Stimulated activated CD8-positive, alpha-beta memory T cell treated with anti-CD3 and anti-CD28 coated beads, Interleukin-2, amount 100 ng/mL, for 1 hour (primary cell): ENCODE data around the gene CDH4.
"Not testable (repeated sequence)": the region's sequence is repeated elsewhere in the genome, so short reads cannot be mapped to it uniquely, and the experiment has no call there.

ENCODE experiments used
- DNase-seq, 2 donors: peaks; one replicate each; pipeline ENCODE4 v3.0.0-alpha.2; 2020; ENCODE audit warnings: low read depth in 2 of 2

Gene CDH4

DNA sequence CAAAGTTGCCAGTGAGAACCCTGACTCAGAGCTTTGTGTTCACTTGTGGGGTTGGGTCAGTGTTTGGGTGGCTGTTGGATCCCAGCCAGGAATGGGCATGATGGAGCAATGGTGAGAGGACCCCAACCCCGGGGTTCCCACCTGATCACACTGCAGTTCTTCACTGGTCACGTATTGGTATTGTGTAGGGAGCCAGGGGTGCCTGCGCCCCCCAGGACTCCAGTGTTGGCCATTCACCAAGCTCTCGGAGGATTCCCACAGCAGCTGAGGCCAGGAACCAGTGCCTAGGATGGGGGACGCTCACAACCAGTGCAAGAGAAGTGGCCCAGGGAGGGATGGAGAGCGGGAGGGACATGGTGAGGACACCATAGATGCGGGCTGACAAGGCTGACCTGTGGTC is 207.2 kb downstream of the CDH4 start:
- no peak for DNase-seq

- no peak for DNase-seq
These were observed 207.6 kb downstream of the CDH4 start for GRCh38 chr20:61459705-61460104.

DNA sequence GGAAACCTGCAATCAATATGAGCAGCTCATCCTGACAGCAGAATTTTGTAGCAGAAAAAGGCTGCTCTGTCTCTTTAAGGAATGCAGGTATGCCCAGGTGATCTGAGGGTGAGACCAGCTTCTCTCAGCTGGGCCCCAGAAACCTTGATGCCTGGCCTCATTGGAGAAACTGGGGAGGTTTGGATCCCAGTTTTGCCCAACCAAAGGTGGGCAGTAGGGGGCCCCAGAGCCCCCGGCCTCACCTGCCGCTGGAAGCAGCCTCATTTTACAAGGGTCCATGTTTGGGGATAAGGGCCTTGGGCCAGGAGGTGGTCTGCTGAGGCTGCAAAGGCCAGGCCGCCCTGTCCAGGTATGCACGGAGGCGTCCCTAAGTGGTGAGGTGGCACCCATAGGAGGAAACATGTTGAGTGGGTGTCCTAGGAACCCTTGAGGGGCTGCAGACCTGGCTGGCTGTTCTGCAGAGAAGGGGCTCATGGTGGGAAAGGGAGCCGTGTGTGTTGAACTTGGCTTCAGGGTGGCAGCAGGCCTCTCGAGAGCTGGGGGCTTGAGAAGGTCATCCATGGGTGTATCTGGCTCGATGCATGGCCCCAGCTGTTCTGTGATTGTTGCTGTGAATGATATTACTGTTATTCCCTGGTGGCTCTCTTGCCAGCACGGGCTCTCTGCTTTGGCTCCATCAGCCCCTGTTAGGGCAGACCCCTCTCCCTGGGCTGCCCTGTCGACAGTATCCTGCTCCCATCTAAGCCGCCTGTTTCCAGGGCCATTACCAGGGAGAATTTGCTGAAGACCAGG is 208.4 kb downstream of the CDH4 start:
- DNase-seq: no peak

DNA sequence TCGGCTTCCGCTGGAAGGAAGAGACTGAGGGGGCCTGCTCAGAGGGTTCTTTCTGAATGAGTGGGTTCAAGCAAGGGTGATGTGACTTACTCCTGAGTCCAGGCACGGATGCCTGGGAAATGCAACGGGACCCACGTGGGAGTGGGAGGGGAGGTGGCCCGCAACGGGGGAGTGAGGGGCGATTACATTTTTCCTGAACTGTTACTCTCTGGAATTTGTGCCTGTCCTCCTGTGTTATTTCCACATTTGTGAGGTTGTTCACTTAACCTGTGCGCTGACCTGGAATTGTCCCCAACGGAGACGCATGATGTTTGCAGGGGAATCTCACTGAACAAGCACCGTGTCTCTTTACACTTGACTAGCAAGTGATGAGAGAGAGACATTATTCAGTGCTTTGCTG is 209.4 kb downstream of the CDH4 start:
- no peak for DNase-seq

DNA sequence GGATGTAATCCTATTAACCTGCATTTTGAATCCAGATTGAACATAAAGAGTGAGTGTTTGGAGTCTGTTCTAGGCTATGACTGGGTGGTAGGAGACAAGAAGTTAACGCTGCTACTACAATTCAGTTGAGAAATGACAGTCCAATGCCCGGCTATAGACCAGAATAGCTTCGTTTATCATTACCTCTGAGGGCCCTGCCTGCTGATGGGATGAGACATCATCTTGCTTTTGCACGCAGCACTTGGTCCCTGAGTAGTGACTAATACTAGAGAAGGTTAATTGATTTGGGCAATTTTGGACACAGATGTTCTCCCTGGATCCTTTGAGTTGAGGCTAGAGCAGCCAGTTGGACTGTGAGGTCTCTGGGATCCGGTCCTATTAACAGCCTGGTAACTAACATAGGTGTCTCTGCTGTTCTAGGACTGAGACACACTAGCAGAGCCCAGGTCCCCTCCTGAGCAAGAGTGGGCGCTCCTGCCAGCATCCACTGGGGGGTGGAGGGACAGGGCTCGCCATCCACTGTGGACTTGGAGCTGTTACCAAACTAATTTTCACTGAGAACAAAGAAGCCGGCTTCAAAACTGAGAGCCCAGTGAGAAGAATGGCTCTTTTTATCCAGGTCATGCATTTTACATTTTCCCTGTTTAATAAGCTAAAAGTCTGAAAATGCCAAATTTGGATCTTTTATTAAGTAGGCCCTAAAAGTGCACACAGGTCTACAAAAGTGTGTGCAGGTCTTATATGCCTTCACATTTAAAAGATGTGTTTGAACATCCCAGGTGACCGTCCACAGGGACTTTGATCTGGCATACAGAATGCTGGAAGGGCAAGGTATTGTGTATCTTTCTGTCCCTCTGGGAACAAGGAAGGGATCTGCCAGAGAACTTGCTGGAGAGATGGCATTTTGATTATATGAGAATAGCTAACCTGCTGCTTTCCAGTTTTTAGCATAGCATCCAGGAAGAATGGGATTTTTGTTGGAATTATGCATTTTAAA is 212.5 kb downstream of the CDH4 start:
- DNase-seq: no peak

- no peak for DNase-seq
These were observed 223.7 kb downstream of the CDH4 start for GRCh38 chr20:61475729-61476128.

- DNase-seq: no peak
These were observed 224.9 kb downstream of the CDH4 start for GRCh38 chr20:61476956-61477355.

DNA sequence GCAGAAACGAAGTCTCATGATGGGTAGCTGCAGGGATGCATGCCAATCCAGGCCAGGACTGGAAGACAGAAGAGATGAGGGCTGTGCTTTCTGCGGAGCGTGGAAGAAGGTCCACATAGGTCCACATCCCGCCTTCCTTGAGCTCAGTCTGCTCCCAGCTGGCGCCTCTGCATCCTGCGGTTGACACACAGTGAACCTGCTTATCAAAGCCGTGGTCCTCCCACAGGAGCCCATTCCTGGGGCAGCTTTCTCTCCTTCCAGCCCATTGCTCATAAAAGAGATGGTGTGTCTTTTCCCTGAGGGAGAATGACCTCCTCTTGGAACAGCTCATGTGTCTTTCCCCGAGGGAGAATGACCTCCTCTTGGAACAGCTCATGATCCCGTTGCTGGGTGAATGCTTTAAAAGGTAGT is 225.4 kb downstream of the CDH4 start:
- DNase-seq: no peak

DNA sequence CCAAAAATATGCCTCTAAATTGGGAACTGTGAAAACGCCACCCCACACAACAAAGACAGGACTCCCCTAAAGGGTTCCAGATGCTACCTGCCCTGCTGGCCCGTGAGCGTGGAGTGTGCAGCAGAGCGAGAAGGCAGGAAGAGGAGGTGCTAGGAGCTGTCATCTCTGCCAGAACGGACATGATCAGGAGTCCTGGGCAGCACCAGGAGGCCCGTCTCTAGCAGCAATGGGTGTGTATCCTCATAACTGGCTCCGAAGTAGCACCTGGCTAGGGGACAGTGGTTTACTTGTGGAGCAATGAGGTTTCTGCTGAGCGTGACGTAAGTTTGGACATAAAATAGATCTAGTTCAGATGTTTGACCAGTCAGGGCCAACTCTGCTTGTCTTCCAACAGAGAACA is 226.0 kb downstream of the CDH4 start:
- no peak for DNase-seq

DNA sequence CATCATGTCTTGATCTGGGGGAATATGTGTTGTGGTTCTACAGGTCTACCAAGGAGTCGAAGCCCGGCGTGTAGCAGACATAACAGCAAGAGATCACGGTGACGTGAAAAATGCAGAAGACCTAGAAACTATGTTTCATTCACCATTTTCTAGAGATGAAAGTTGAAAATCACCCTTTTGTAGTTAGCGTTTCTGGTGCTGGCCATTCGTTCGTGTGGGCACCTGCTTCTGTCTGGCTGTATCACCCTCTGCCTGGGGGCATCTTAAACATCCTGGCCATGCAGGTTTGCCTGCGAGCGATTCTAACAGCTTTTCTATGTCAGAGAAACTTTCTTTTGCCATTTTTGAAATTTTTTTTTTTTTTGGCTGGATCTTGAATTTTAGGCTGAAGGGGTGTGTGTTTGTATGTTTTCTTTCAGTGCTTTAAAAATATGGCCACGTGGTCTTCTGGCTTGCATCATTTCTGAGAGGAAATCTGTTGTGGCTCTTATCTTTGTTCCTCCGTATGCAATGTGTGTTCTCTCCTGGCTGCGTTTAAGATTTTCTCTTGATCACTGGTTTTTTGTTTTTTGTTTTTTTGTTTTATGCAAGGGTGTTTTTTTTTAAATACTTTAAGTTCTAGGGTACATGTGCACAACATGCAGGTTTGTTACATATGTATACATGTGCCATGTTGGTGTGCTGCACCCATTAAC is 226.7 kb downstream of the CDH4 start:
- DNase-seq: no peak

DNA sequence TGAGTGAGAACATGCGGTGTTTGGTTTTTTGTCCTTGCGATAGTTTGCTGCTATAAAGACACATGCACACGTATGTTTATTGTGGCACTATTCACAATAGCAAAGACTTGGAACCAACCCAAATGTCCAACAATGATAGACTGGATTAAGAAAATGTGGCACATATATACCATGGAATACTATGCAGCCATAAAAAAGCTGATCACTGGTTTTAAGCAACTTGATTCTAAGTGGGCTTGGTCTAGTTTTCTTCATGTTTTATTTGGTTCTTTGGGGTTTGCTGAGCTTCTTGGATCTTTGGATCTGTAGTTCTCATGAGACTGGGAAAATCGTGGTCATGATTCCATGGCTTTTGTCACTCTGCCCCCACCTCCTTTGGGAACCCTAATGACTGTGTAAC is 227.4 kb downstream of the CDH4 start:
- DNase-seq: not testable (repeated sequence)

DNA sequence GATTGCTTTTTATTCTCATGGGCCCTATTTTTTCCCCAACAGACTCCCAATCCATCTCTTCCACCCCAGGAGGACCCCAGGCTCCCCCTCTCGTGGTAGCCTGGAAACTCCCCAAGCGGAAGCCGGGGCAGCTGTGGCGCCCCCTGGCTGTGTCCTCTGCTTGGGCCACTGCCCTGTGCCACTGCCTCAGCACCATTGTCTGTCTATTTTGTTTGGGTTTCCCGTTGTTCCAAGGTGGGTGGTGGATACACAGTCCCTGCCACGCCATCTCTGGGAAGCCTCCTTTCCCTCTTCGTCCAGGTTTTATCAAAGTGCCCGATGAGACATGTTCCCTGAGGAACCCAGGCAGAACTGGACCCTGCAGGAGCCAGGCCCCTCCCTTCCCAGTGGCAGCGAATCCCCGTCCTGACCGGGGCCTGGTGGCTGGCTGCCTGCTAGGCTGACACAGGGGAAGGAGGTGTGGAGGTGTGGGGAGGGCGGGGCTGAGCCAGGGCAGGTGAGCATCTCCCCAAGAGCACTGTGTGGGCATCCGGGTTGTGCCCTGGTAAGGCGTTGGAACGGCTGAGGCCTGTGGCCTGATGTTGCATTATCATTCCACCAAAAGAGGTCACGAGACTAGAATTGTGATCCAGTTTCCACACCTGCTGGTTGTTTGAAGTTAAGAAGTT is 228.2 kb downstream of the CDH4 start:
- DNase-seq: no peak

DNA sequence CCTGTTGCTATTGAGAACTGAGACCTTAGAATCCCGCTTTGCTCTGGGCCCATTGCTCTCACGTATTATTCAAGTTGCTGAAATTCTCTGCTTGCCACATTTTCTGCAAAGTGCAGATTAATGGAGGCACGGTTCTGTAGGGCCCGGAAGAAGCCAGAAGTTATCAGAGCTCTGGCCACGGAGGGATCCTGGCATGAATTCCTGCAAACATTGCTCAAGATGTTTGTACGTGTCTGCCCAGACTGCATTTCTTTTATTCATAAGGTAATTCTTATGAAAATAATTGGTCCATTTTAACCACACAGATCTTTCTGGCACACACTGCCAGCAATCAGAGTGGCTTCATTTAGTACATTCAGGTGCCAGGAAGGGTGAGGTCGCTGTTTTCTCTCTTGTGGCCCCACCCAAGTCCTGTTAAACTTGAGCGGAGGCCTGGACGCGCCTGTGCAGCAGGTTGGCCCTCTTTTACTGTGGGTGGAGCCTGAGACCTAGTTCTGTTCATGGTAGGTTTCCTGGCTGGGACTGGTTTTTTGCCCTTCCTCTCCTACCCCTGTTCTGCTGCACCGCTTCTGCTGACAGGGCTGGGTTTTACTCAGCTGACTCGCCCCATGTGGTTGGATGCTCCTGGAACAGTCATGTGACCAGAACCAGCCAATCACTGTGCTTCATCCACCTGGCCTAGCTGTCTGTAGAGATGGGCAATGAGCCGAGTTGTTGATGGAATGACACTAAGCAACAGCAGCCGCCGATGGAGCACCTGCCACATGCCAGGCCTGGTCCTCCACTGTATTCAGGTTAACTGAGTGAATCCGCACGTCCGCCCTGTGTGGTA is 230.2 kb downstream of the CDH4 start:
- no peak for DNase-seq

DNA sequence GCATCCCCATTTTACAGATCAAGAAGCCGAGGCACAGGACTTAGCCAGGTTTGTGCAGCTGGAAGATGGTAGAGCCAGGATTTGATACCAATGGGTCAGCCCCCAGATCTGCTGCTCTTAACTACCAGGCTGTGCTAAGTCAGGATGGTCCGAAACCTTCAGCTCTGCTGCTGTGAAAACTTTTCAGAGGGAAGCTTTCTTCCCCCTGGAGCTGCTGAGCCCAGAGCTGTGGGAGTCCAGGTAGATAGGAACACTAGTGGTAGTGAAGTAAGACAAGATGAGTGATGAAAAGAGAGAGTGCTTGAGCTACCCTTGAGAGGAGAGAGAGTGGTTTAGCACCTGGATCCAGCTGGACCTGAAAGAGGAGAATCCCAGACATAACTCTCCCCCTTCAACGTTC is 230.8 kb downstream of the CDH4 start:
- DNase-seq: no peak

- no peak for DNase-seq
These were observed 231.4 kb downstream of the CDH4 start for GRCh38 chr20:61483336-61484067.

DNA sequence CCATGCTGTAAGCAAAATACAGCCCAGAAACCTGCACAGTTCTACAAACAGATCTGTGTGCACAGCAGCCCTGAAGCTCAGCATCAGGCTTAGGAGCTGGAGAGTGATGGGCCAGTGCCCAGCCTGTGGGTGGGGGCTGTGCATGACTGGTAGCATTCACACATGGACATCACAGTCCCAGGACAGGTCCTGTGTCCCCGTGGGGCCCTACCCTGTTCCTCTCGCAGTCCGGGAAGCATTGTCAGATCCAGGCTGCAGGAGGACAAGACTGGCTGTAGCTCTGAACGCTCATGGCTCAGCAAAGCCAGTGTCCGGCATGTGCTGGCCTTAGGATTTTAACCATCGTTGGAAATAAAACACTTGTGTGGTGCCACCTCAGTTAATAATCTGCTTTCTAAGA is 234.1 kb downstream of the CDH4 start:
- no peak for DNase-seq

DNA sequence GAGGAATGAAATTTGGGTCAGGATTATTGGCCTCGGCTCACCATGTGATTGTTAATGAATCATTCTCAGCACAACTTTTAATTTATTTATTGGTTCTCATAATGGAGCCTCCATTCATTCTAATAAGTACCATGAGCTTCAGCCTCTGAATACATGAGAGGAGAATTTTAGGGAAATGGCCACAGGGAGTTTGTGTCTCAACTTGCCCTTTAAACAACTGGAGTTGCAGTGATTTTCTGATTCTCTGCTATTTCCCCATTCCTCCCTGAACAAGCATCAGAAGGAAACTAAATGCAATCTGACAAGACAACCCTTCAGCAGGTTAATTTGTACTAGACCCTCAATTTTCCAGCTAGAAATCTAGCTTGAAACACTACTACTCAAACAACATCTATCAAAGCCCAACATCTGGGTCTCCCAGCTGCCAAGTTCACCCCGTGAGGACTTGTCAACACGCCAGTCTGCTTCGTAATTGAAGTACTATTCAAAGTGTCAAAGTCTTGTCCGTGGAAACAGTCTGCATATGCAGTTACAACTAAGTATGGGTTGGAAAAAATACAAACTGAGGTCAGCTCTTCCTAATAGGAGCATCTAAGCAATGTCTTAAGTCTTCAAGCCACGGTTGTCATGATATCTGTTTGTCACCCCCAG is 235.4 kb downstream of the CDH4 start:
- no peak for DNase-seq

- no peak for DNase-seq
These were observed 235.9 kb downstream of the CDH4 start for GRCh38 chr20:61487997-61488371.

DNA sequence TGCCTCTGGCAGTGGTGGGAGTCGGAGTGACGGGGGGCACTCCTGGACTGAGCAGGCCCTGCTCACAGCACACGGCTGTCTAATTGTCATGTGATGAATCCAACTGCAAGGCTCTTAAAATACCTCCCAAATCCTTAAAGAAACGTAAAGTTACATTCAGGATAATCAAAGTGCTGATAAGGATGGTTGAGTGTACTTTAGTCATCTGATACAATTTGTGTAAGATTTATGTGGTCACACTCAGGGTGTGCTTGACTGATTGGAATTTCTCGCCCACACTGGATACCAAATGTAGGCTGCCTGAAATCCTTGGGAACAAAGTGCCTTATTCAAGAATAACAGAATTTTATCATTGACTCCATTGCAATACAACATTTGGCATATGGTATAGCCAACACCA is 238.7 kb downstream of the CDH4 start:
- no peak for DNase-seq

DNA sequence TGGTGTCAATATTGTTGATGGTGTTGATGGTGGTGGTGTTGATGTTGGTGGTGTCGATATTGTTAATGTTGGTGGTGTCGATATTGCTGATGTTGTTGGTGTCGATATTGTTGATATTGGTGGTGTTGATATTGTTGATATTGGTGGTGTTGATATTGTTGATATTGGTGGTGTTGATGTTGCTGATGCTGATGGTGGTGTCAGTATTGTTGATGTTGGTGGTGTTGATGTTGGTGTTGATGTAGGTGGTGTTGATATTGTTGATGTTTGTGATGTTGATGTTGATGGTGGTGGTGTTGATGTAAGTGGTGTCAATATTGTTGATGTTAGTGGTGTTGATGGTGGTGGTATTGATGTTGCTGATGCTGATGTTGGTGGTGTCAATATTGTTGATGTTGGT is 240.0 kb downstream of the CDH4 start:
- no peak for DNase-seq
